Ovary (tissue), 9 donors: ENCODE data around the gene KREMEN1. TPM values are rescaled to one million over a fixed set of nuclear protein-coding genes. Genes with fewer than 3 reads are reported as not detected.

Experiments
- DNase-seq, 5 donors: peaks; one replicate each; pipeline ENCODE4 v3.0.0-alpha.2; 2019 to 2020
- H3K27ac ChIP-seq, 2 donors: fragments of 200-600 bp; one replicate each; pipeline versions ENCODE4 v1.5.1 to v1.8.0; 2019 to 2022
- H3K27me3 ChIP-seq: fragments of 200-600 bp; one replicate; pipeline ENCODE4 v1.8.0; 2022
- H3K36me3 ChIP-seq: fragments of 200-600 bp; sonication (generic); one replicate; pipeline ENCODE4 v1.5.1; 2019
- H3K4me1 ChIP-seq: one replicate; pipeline ENCODE4 v1.8.1; 2013; ENCODE audit warnings: mild to moderate bottlenecking, moderate library complexity; ENCODE audit not compliant: insufficient read depth
- H3K4me3 ChIP-seq: fragments of 200-600 bp; sonication (generic); one replicate; pipeline ENCODE4 v1.5.1; 2017
- H3K9me3 ChIP-seq, 2 donors: fragments of 200-600 bp in 1 of 2; sonication (generic) in 1 of 2; one replicate each; pipeline versions ENCODE4 v1.5.1 to v1.8.1; 2013 to 2019; ENCODE audit warnings: mild to moderate bottlenecking in 1 of 2, moderate library complexity in 1 of 2
- EP300 ChIP-seq: sonication (generic); formaldehyde crosslinking; IDR thresholded peaks from one replicate; pipeline ENCODE4 v1.6.1; 2017; ENCODE audit warnings: antibody characterized with exemption
- POLR2A ChIP-seq: fragments of 450-650 bp; IDR thresholded peaks from one replicate; pipeline ENCODE4 v1.6.1; 2017; ENCODE audit warnings: antibody characterized with exemption, mild to moderate bottlenecking, moderate library complexity
- WGBS, 3 donors: extraction: QIAGEN DNeasy Blood & Tissue Kit in 1 of 3; methylation state at CpG; one replicate each; pipeline versions ENCODE4 v1.1.5 to v1.1.7; 2013 to 2017; 5-methylcytosine and 5-hydroxymethylcytosine counted together
- intact Hi-C, 4 donors: fragments of 100-400 bp; cut with DNase I; formaldehyde crosslinking; loops; one replicate each; pipeline versions ENCODE4 v1.11.0 to v1.15.1; 2022 to 2023
- polyA plus RNA-seq, 2 donors: library from polyadenylated mRNA; stranded (reverse); fragments of 200-250 nt in 1 of 2; fragments of 350-450 nt in 1 of 2; fragmentation: Illumina TruSeq in 1 of 2; extraction: RNeasy Lipid Tissue Mini Kit (QIAGEN cat#74804) in 1 of 2; gene quantifications; one replicate each; pipeline ENCODE4 v1.2.3, GENCODE V29; 2013 to 2014
- total RNA-seq, 7 donors: library from RNA; depleted of rRNA in 2 of 7; stranded (reverse); fragments of >200 nt in 2 of 7; fragmentation: NEBNext Ultra II Directional in 3 of 7; extraction: Animal tissue kit (Norgen Biotek cat#: 25700) in 3 of 7; gene quantifications; one replicate each; pipeline versions ENCODE4 v1.1.0 to v1.2.4, GENCODE V29; 2016 to 2023
- TF ChIP-seq, protein P1 (sequence below), 3 donors: fragments of 450-650 bp in 2 of 3; fragments of 200-600 bp in 1 of 3; IDR thresholded peaks; one replicate each; pipeline versions ENCODE4 v1.5.1 to v1.8.0; 2016 to 2022; ENCODE audit warnings: antibody characterized with exemption in 3 of 3, mild to moderate bottlenecking in 1 of 3
- donor health status: DM: no; HTN: no; CAD: no; lungs with moderate emphysema.
- donor health status: DM: no; HTN: no; CAD: no.
- donor health status: Bipolar disorder and iron deficiency.
- donor health status: DM: yes; HTN: yes; CAD: no.
- donor health status: DM: no; HTN: no; CAD: no.
- donor health status: DM: yes; HTN: yes; CAD: no.

KREMEN1 gene
- total and polyA plus RNA-seq, 9 donors, result 15.4 to 49.5 (median 35.6) TPM

DNA sequence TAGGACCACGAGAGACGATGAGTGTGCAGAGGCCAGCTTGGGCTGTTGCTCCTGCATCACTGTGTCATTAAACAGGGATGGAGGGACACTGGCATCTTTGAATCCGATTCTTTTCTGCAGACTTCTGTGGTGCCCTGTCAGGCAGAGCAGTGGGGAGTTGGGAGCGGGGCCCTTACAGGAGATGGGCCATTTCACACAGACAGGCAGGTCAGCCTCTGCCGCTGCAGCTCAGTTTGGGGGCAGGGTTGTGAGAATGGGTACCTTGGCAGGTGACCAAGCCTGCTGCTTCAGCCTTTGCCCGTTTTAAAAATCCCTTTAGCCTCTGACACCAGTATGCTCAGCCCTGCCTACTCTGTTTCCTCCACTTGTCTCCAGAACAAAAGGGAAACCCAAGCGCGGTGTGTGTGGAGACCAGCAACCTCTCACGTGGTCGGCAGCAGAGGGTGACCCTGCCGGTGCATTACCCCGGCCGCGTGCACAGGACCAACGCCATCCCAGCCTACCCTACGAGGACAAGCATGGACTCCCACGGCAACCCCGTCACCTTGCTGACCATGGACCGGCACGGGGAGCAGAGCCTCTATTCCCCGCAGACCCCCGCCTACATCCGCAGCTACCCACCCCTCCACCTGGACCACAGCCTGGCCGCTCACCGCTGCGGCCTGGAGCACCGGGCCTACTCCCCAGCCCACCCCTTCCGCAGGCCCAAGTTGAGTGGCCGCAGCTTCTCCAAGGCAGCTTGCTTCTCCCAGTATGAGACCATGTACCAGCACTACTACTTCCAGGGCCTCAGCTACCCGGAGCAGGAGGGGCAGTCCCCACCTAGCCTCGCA lies 23.8 kb upstream of the KREMEN1 start:
- Histone ChIP-seq H3K27me3 (no peaks in the 10 kb centered on the region), H3K4me1 (peaks cover 5% of the 10 kb centered on the region), H3K9me3 (no peaks in the 10 kb centered on the region), H3K27ac (no peak overlapping the region), H3K4me3 (no peak overlapping the region), H3K36me3 (no peaks in the 10 kb centered on the region)
- intact Hi-C loops, result loop anchor here in 2 of 4 donors (5.0 to 10.0 kb wide), 3 partner anchors 186 to 194 kb away; no protein-coding TSS in a partner anchor
- 92 to 94% (median 92%) methylated on average over 29 to 31 of the region's 31 CpGs for WGBS, 3 donors
- no peak for DNase-seq
- TF ChIP-seq EP300, result no peak
- TF ChIP-seq, protein P1, sequence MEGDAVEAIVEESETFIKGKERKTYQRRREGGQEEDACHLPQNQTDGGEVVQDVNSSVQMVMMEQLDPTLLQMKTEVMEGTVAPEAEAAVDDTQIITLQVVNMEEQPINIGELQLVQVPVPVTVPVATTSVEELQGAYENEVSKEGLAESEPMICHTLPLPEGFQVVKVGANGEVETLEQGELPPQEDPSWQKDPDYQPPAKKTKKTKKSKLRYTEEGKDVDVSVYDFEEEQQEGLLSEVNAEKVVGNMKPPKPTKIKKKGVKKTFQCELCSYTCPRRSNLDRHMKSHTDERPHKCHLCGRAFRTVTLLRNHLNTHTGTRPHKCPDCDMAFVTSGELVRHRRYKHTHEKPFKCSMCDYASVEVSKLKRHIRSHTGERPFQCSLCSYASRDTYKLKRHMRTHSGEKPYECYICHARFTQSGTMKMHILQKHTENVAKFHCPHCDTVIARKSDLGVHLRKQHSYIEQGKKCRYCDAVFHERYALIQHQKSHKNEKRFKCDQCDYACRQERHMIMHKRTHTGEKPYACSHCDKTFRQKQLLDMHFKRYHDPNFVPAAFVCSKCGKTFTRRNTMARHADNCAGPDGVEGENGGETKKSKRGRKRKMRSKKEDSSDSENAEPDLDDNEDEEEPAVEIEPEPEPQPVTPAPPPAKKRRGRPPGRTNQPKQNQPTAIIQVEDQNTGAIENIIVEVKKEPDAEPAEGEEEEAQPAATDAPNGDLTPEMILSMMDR (IDR thresholded peaks at IDR 0.05), result no peak

DNA sequence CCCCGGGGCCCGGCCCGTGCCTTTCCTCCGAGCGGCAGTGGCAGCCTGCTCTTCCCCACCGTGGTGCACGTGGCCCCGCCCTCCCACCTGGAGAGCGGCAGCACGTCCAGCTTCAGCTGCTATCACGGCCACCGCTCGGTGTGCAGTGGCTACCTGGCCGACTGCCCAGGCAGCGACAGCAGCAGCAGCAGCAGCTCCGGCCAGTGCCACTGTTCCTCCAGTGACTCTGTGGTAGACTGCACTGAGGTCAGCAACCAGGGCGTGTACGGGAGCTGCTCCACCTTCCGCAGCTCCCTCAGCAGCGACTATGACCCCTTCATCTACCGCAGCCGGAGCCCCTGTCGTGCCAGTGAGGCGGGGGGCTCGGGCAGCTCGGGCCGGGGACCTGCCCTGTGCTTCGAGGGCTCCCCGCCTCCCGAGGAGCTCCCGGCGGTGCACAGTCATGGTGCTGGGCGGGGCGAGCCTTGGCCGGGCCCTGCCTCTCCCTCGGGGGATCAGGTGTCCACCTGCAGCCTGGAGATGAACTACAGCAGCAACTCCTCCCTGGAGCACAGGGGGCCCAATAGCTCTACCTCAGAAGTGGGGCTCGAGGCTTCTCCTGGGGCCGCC lies 23.1 kb upstream of the KREMEN1 start:
- Histone ChIP-seq H3K4me1 (peaks cover under 1% of the 10 kb centered on the region), H3K27ac (no peak overlapping the region), H3K9me3 (no peaks in the 10 kb centered on the region), H3K4me3 (no peak overlapping the region), H3K36me3 (no peaks in the 10 kb centered on the region), H3K27me3 (no peaks in the 10 kb centered on the region)
- WGBS, 3 donors, result 86 to 88% (median 86%) methylated on average over 38 of the region's 38 CpGs
- intact Hi-C loops, result loop anchor here (5.0 to 10.0 kb wide), 4 partner anchors 185 to 195 kb away; no protein-coding TSS in a partner anchor
- no peak for DNase-seq
- no peak for TF ChIP-seq POLR2A
- TF ChIP-seq EP300, result no peak
- TF ChIP-seq, protein P1 (IDR thresholded peaks at IDR 0.05), result no peak

DNA sequence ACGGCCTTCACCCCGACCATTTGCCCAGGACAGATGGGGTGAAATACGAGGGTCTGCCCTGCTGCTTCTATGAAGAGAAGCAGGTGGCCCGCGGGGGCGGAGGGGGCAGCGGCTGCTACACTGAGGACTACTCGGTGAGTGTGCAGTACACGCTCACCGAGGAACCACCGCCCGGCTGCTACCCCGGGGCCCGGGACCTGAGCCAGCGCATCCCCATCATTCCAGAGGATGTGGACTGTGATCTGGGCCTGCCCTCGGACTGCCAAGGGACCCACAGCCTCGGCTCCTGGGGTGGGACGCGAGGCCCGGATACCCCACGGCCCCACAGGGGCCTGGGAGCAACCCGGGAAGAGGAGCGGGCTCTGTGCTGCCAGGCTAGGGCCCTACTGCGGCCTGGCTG lies 22.4 kb upstream of the KREMEN1 start:
- 79 to 84% (median 83%) methylated on average over 11 to 24 of the region's 24 CpGs for WGBS, 3 donors

DNA sequence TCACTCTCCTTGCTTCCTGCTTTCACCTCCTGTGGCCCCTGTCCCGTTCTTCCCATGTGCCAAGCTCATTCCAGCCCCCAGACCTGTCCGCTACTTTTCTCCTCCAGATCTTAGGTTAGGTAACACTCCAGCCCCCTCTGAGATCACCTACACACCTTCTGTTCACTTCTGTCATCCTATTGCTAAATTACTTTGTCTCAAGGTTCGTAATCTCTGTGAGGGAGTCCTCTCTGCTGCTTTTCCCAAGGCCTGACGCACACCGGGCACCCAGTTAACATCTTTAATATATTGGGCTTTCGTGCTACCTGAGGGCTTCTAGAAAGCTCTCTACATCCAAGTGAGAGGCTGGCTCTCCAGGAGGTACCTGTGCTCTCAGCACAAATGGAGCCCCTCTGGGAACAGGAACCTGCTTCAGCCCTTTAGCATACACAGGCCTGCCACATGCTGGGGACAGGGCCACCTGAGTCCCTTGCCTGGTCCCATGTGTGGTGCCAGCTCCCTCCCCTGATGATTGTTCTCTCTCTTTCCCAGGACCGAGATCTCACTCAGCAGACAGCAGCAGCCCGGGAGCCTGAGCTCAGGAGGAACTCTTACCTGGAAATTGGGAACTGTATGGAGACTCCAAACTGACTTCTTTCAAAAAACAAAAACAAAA lies 19.7 kb upstream of the KREMEN1 start:
- H3K36me3 ChIP-seq, result no peaks in the 10 kb centered on the region
- H3K27me3 ChIP-seq, result no peaks in the 10 kb centered on the region
- DNase-seq, result no peak
- no peaks in the 10 kb centered on the region for H3K9me3 ChIP-seq
- 94 to 96% (median 95%) methylated on average over 8 of the region's 8 CpGs for WGBS, 3 donors
- no peak for TF ChIP-seq POLR2A
- TF ChIP-seq, protein P1 (IDR thresholded peaks at IDR 0.05), result no peak
- TF ChIP-seq EP300, result no peak
- H3K27ac ChIP-seq, result no peak overlapping the region
- no peak overlapping the region for H3K4me3 ChIP-seq
- H3K4me1 ChIP-seq, result no peaks in the 10 kb centered on the region
- intact Hi-C loops, result loop anchor here in 2 of 4 donors (10.0 kb wide), 1 partner anchor 192 kb away; no protein-coding TSS in a partner anchor

More for the DNA sequence above, 22.4 kb upstream of the KREMEN1 start:
- no peak for DNase-seq
- H3K9me3 ChIP-seq, result no peaks in the 10 kb centered on the region
- no peak overlapping the region for H3K4me3 ChIP-seq
- H3K27me3 ChIP-seq, result no peaks in the 10 kb centered on the region
- TF ChIP-seq, protein P1 (IDR thresholded peaks at IDR 0.05), result no peak
- TF ChIP-seq EP300 (no peak), POLR2A (no peak)
- intact Hi-C loops, result loop anchor here in 2 of 4 donors (10.0 kb wide), 1 partner anchor 194 kb away; no protein-coding TSS in a partner anchor
- no peaks in the 10 kb centered on the region for H3K4me1 ChIP-seq
- H3K27ac ChIP-seq, result no peak overlapping the region
- H3K36me3 ChIP-seq, result no peaks in the 10 kb centered on the region
